DMS 273 (cell line): Measurements from ENCODE around the gene LYPLA2.
"Not testable (repeated sequence)": the region's sequence is repeated elsewhere in the genome, so short reads cannot be mapped to it uniquely, and the experiment has no call there.

Experiments
- DNase-seq: peaks from one replicate; lab custom pipeline; 2025; ENCODE audit not compliant: unreplicated experiment; lab: John Stamatoyannopoulos, UW

The LYPLA2 gene

GRCh38 chr1:23799570-23800399 is 8.8 kb downstream of the LYPLA2 start:
- peak; percentile 37 for DNase-seq

GRCh38 chr1:23800400-23801337 is 9.7 kb downstream of the LYPLA2 start, which contains the start of gene GALE:
Gene GALE, minus strand, starts transcription at chr1:23800754. Its CDS starts 1,747 bp downstream, at chr1:23799007.
- peak; percentile 95 for DNase-seq

- DNase-seq = no peak
These were observed 10.4 kb downstream of the LYPLA2 start for GRCh38 chr1:23801338-23801748.

GRCh38 chr1:23801876-23802275 is 10.9 kb downstream of the LYPLA2 start:
- DNase-seq = peak; percentile 44

GRCh38 chr1:23802809-23803342 is 11.9 kb downstream of the LYPLA2 start:
- DNase-seq = not testable (repeated sequence)

- DNase-seq = no peak
These were observed 12.7 kb downstream of the LYPLA2 start for GRCh38 chr1:23803674-23804073.

- peak; percentile 33 for DNase-seq
These were observed 13.4 kb downstream of the LYPLA2 start for GRCh38 chr1:23804183-23804835.

- no peak for DNase-seq
These were observed 14.1 kb downstream of the LYPLA2 start for GRCh38 chr1:23805025-23805424.

- DNase-seq = no peak
These were observed 15.3 kb downstream of the LYPLA2 start for GRCh38 chr1:23806280-23806679.

GRCh38 chr1:23807453-23807852 is 16.5 kb downstream of the LYPLA2 start:
- DNase-seq = no peak

- DNase-seq = peak; percentile 88
These were observed 18.8 kb downstream of the LYPLA2 start for GRCh38 chr1:23809751-23810171.

GRCh38 chr1:23810818-23811540 is 20.0 kb downstream of the LYPLA2 start:
- peak; percentile 71 for DNase-seq

- DNase-seq = no peak
These were observed 23.1 kb downstream of the LYPLA2 start for GRCh38 chr1:23814016-23814415.

- DNase-seq = no peak
These were observed 25.4 kb downstream of the LYPLA2 start for GRCh38 chr1:23816361-23816760.

GRCh38 chr1:23816906-23817305 is 26.0 kb downstream of the LYPLA2 start:
- DNase-seq = peak; percentile 81

- DNase-seq = no peak
These were observed 26.7 kb downstream of the LYPLA2 start for GRCh38 chr1:23817633-23818032.

GRCh38 chr1:23823767-23824166 is 32.8 kb downstream of the LYPLA2 start:
- DNase-seq = no peak

- peak; percentile 43 for DNase-seq
These were observed 33.7 kb downstream of the LYPLA2 start for GRCh38 chr1:23824711-23825075.

- DNase-seq = peak; percentile 97
These were observed 34.3 kb downstream of the LYPLA2 start, which contains the start of gene HMGCL for GRCh38 chr1:23825076-23825761. Gene HMGCL, minus strand, starts transcription at chr1:23825429. Its CDS starts 14 bp downstream, at chr1:23825415.
